PC-3 (cell line): ENCODE results near the gene SYNGR3.

Experiments used
- EZH2 ChIP-seq: fragments of 300-600 bp; sonication (generic); IDR thresholded peaks from one replicate; pipeline ENCODE4 v1.6.1; 2017; ENCODE audit warnings: antibody characterized with exemption, mild to moderate bottlenecking, low read length; ENCODE audit not compliant: unreplicated experiment
- TF ChIP-seq, protein P1 (sequence below): fragments of 300-600 bp; sonication (generic); conservative IDR thresholded peaks from 2 replicates; pipeline ENCODE4 v1.5.1; 2017; ENCODE audit warnings: antibody characterized with exemption, low read depth, mild to moderate bottlenecking, low read length

- TF ChIP-seq EZH2, result no peak
- TF ChIP-seq, protein P1, sequence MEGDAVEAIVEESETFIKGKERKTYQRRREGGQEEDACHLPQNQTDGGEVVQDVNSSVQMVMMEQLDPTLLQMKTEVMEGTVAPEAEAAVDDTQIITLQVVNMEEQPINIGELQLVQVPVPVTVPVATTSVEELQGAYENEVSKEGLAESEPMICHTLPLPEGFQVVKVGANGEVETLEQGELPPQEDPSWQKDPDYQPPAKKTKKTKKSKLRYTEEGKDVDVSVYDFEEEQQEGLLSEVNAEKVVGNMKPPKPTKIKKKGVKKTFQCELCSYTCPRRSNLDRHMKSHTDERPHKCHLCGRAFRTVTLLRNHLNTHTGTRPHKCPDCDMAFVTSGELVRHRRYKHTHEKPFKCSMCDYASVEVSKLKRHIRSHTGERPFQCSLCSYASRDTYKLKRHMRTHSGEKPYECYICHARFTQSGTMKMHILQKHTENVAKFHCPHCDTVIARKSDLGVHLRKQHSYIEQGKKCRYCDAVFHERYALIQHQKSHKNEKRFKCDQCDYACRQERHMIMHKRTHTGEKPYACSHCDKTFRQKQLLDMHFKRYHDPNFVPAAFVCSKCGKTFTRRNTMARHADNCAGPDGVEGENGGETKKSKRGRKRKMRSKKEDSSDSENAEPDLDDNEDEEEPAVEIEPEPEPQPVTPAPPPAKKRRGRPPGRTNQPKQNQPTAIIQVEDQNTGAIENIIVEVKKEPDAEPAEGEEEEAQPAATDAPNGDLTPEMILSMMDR, result no peak
Observed at GRCh38 chr16:1947369-1947670, 42.5 kb upstream of the SYNGR3 start.
